Activated B cell treated with CpG ODN at 0.5 μM for 24 hours (primary cell): ENCODE results near the gene FREY1. TPM values are rescaled to one million over a fixed set of nuclear protein-coding genes. Genes with fewer than 3 reads are reported as not detected.

Experiments used
- ATAC-seq: fragments of 200-7000 bp; cut with Tn5 transposase; one replicate; pipeline ENCODE4 v1.10.0; 2021; ENCODE audit warnings: low read depth, mild to moderate bottlenecking, moderate library complexity
- CTCF ChIA-PET: fragments of 350-600 bp; sonication (Branson Sonifier 250); formaldehyde crosslinking; loops from one replicate; lab custom pipeline; 2021; ENCODE audit warnings: antibody characterized with exemption; lab: Charles Lee
- POLR2A ChIA-PET: fragments of 350-600 bp; sonication (Branson Sonifier 250); formaldehyde crosslinking; loops from one replicate; lab custom pipeline; 2021; ENCODE audit warnings: antibody characterized with exemption; lab: Charles Lee
- DNase-seq: peaks from one replicate; pipeline ENCODE4 v3.0.0; 2022
- H3K27ac Mint-ChIP-seq: one replicate; pipeline ENCODE4 v1.8.0; 2020; ENCODE audit warnings: mixed read lengths
- H3K27me3 Mint-ChIP-seq: one replicate; pipeline ENCODE4 v1.8.0; 2021; ENCODE audit warnings: mixed read lengths
- H3K36me3 Mint-ChIP-seq: one replicate; pipeline ENCODE4 v1.8.0; 2021; ENCODE audit warnings: low read depth, mixed read lengths
- H3K4me1 Mint-ChIP-seq: one replicate; pipeline ENCODE4 v1.8.0; 2021; ENCODE audit warnings: mixed read lengths
- H3K4me3 Mint-ChIP-seq: one replicate; pipeline ENCODE4 v1.8.0; 2020; ENCODE audit warnings: mild to moderate bottlenecking, mixed read lengths
- H3K9me3 Mint-ChIP-seq: one replicate; pipeline ENCODE4 v1.8.0; 2020; ENCODE audit warnings: mixed read lengths
- intact Hi-C: fragments of 100-400 bp; cut with micrococcal nuclease; formaldehyde crosslinking; loops from one replicate; pipeline ENCODE4 v1.15.1; 2024
- total RNA-seq: library from RNA; stranded (reverse); gene quantifications from 2 replicates; pipeline ENCODE4 v1.2.3, GENCODE V29; 2022
- TF ChIP-seq, protein P1 (sequence below): fragments of 200-600 bp; IDR thresholded peaks from one replicate; pipeline ENCODE4 v1.8.0; 2022; ENCODE audit warnings: antibody characterized with exemption, mild to moderate bottlenecking

FREY1 gene
- total RNA-seq, 1 donor from 2014 or later: 4.6 TPM

DNA sequence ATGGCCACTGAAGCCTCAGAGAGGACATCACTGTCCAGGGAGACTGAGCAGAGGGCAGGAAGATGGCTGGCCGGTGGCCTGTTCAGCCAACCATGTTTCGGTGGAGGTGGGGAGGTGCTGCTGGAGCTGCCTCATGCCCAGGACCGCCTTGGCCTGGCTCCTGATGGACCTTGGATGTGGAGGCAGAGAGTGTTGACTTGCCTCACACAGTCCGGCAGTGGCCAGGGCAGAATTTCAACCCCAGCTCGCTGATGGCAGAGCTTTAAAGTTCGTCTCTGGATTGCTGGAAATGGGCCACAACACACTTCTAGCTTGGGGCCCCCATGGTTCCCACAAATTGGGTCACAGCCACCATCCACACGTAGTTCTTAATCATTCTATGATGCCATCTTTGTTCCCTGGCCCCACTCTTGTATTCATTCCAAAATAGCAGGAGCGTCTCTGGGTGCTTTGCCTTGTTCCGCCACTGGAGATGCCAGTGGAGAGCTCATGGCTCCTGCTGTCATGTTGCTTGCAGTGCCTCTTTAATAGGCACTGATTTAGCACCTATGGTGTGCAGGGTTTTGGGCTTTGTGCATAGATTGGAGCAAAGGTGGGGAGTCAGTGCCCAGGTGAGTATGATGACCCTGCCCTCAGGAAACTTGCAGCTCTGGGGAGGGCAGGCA, 16.1 kb downstream of the FREY1 start:
- DNase-seq: no peak
- no peaks in the 10 kb centered on the region for H3K36me3 Mint-ChIP-seq
- intact Hi-C loops: no loop called here
- H3K4me3 Mint-ChIP-seq: no peak overlapping the region
- TF ChIP-seq, protein P1, sequence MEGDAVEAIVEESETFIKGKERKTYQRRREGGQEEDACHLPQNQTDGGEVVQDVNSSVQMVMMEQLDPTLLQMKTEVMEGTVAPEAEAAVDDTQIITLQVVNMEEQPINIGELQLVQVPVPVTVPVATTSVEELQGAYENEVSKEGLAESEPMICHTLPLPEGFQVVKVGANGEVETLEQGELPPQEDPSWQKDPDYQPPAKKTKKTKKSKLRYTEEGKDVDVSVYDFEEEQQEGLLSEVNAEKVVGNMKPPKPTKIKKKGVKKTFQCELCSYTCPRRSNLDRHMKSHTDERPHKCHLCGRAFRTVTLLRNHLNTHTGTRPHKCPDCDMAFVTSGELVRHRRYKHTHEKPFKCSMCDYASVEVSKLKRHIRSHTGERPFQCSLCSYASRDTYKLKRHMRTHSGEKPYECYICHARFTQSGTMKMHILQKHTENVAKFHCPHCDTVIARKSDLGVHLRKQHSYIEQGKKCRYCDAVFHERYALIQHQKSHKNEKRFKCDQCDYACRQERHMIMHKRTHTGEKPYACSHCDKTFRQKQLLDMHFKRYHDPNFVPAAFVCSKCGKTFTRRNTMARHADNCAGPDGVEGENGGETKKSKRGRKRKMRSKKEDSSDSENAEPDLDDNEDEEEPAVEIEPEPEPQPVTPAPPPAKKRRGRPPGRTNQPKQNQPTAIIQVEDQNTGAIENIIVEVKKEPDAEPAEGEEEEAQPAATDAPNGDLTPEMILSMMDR: no peak
- no peaks in the 10 kb centered on the region for H3K9me3 Mint-ChIP-seq
- H3K27me3 Mint-ChIP-seq: peaks cover 23% of the 10 kb centered on the region
- no peak overlapping the region for H3K27ac Mint-ChIP-seq
- CTCF ChIA-PET: interaction anchor here (1.2 kb wide), 1 partner anchor 15 kb away, joined by 3 read pairs; no protein-coding TSS in a partner anchor
- POLR2A ChIA-PET: no interaction called here
- no peaks in the 10 kb centered on the region for H3K4me1 Mint-ChIP-seq
- no peak for ATAC-seq

DNA sequence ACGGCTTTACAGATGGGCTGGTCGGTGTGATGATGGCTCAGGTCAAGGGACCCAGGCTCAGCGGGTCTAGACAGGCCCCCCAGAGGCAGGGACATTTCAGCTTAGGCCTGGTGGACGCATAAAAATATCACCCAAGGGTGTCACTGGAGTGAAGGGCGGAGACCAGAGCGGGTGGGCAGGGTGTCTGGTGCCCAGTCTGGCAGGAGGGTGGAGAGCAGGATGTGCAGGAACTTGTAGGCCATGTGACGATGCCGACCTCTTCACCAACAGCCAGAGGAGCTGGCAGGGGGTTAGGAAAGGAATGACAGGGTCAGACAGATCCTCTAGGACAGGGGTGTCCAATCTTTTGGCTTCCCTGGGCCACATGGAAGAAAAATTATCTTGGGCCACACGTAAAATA, 17.1 kb downstream of the FREY1 start:
- H3K36me3 Mint-ChIP-seq: no peaks in the 10 kb centered on the region
- ChIA-PET POLR2A (no interaction called here), CTCF (no interaction called here)
- DNase-seq: no peak
- H3K27me3 Mint-ChIP-seq: peaks cover 17% of the 10 kb centered on the region
- H3K27ac Mint-ChIP-seq: no peak overlapping the region
- no peaks in the 10 kb centered on the region for H3K9me3 Mint-ChIP-seq
- no peak overlapping the region for H3K4me3 Mint-ChIP-seq
- intact Hi-C loops: loop anchor here (5.0 kb wide), 1 partner anchor 77 kb away; no protein-coding TSS in a partner anchor
- no peak for ATAC-seq
- peaks cover 4% of the 10 kb centered on the region for H3K4me1 Mint-ChIP-seq
- TF ChIP-seq, protein P1: no peak

DNA sequence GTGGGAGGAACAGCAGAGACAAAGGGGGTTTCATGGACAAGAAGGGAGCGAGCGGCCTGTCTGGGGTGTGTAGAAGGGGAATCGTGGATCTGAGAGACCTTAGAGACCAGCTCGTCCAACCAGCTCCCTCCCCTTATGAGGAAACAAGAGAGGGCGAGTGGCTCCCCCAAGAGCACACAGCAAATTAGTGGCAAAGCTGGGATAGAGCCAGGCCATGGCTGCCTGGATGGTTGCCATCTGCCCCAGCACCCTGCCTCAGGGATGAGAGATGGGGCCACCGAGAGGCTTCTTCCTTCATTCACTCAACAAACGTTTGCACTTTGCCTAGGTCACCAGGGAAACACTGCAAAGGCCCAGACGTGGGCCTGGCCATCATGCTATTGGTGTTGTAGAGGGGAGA, 17.5 kb downstream of the FREY1 start:
- POLR2A ChIA-PET: no interaction called here
- TF ChIP-seq, protein P1: no peak
- Mint-ChIP-seq H3K27me3 (peaks cover 12% of the 10 kb centered on the region), H3K36me3 (no peaks in the 10 kb centered on the region), H3K4me1 (peaks cover 8% of the 10 kb centered on the region), H3K27ac (no peak overlapping the region), H3K9me3 (no peaks in the 10 kb centered on the region), H3K4me3 (no peak overlapping the region)
- DNase-seq (no peak), ATAC-seq (no peak)
- intact Hi-C loops: loop anchor here (5.0 kb wide), 1 partner anchor 78 kb away; no protein-coding TSS in a partner anchor
- CTCF ChIA-PET: no interaction called here

DNA sequence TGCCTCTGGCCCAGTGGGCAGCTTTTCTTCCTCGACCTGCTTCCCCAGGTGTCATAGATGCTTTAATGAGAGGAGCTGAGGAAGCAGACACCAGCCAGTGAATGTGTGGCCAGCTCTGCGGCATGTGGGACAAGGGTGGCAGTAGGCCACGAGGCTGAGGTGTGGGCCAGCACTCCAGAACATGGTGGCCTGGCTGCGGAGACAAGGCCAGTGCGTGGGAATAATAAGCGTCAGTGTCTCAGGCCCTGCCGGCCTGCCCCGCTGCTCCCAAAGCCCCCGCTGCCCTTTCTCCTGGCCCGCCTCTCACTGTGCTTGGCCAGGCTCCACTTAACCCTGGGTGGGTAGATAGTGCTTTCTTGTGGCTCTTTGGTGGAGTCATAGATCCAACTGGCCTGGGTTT, 19.5 kb downstream of the FREY1 start:
- CTCF ChIA-PET: no interaction called here
- H3K27ac Mint-ChIP-seq: no peak overlapping the region
- no peak overlapping the region for H3K4me3 Mint-ChIP-seq
- peaks cover 5% of the 10 kb centered on the region for H3K27me3 Mint-ChIP-seq
- no peak for DNase-seq
- H3K9me3 Mint-ChIP-seq: no peaks in the 10 kb centered on the region
- peaks cover 10% of the 10 kb centered on the region for H3K4me1 Mint-ChIP-seq
- intact Hi-C loops: loop anchor here (5.0 kb wide), 1 partner anchor 80 kb away; no protein-coding TSS in a partner anchor
- no peak for ATAC-seq
- H3K36me3 Mint-ChIP-seq: peaks cover 2% of the 10 kb centered on the region
- POLR2A ChIA-PET: no interaction called here
- TF ChIP-seq, protein P1: no peak

DNA sequence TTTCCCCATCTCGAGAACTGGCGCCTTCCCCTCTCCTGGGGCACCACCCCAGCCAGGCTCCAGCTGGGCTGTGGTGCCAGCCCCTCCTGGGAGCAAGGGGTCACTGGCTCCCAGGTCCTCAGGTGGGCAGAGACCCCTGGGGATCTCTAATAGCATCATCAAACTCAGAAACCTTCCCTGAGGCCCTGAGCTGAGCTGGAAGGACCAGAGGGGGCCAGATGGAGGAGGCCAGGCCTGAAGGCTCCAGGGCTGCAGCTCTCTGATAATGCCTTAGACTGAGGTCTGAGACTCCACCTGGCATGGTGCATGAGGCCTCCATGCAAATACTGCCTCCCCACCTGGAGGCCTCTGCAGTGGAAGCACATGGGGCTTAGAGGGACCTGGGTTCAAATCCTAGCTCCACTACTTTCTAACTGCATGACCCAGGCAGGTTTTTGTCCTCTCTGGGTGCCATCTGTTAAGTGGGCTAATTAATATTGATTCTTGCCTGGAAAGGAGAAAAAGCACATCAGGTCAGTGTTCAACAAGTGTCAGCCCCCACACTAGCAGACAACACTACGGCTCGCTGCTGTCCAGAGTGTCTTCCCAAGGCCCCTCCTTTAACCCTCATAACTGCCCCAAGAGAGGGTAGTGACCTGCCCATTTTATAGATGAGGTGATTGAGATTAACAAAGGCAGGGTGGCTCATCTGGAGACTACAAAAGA, 20.1 kb downstream of the FREY1 start:
- no peak overlapping the region for H3K27ac Mint-ChIP-seq
- DNase-seq (no peak), ATAC-seq (no peak)
- intact Hi-C loops: loop anchor here (5.0 kb wide), 1 partner anchor 80 kb away; no protein-coding TSS in a partner anchor
- peaks cover 10% of the 10 kb centered on the region for H3K4me1 Mint-ChIP-seq
- CTCF ChIA-PET: no interaction called here
- H3K4me3 Mint-ChIP-seq: no peak overlapping the region
- H3K36me3 Mint-ChIP-seq: peaks cover 7% of the 10 kb centered on the region
- TF ChIP-seq, protein P1: no peak
- H3K27me3 Mint-ChIP-seq: peaks cover 3% of the 10 kb centered on the region
- POLR2A ChIA-PET: interaction anchor here (0.9 kb wide), 1 partner anchor 31 kb away, joined by 3 read pairs; the partner anchor contains the start of gene PEX16
- no peaks in the 10 kb centered on the region for H3K9me3 Mint-ChIP-seq
